Dermis microvascular lymphatic vessel endothelial cell (primary cell): ENCODE measurements around the gene RYR2. TPM values are rescaled to one million over a fixed set of nuclear protein-coding genes. Genes with fewer than 3 reads are reported as not detected.
"Not testable (repeated sequence)": the region's sequence is repeated elsewhere in the genome, so short reads cannot be mapped to it uniquely, and the experiment has no call there.

Source experiments
- DNase-seq, 2 donors: peaks; one replicate each; pipeline versions ENCODE4 v3.0.0 to v3.0.0-alpha.2; 2010; ENCODE audit warnings: low read depth in 2 of 2
- total RNA-seq: library from RNA; depleted of rRNA; stranded (reverse); fragments of >200 nt; gene quantifications from 2 replicates; pipeline ENCODE4 v1.2.1, GENCODE V29; 2014

RYR2 gene
- total RNA-seq, 1 donor from 2014 or later: 0.26 TPM

GRCh38 chr1:237074371-237075117 is 32.6 kb downstream of the RYR2 start:
- no peak for DNase-seq

DNA sequence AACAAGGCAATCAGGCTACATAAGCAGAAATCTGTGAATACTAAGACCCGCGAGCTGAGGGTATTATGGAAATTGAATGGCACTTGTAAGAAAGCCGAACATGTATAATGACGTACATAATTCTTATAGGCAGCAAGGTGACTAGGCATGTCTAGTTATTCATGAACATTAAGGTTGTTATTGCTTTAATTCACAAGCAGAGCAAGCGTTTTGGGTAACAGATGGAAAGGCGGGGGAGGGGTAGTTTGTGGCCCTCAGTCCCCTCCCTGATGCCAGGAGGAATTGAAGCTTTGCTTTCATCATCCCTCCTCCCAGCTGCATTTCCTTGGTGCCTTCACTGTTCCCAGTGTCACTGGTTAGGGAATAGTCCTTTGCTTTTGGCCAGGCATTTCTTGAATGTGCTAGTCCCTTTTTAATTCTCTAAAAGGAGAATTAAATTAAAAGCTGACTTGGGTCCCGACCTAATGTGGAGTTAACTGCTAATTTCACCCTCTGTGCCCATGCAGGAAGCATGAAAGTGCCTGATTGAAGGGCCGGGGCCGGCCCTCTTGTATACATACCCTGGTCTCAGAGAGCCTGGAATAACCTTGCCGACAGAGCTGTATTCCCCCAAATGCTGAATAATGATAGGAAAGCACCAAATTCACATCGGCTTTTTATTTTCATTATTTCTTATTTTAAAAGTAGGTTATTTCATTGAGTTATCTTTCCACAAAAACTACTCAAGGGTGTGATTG is 42.5 kb downstream of the RYR2 start:
- DNase-seq: no peak

DNA sequence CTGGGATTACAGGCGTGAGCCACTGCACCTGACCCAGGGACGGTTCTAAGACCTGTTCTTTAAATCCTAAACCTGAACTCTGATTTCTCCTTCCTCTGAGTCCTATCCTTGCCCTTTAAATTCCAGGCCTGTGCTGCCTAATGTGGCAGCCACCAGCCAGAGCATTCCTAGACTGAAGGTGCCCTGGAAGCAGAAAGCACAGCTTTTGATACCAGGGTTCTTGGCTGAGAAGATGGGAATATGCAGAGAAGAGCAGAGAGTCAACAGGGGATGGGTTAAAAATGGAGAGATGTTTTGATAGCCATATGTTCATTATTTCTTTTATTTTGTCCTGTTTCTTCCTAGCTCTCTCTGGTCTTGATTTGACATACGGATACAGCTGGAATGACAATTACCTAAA is 49.7 kb downstream of the RYR2 start:
- DNase-seq: no peak

DNA sequence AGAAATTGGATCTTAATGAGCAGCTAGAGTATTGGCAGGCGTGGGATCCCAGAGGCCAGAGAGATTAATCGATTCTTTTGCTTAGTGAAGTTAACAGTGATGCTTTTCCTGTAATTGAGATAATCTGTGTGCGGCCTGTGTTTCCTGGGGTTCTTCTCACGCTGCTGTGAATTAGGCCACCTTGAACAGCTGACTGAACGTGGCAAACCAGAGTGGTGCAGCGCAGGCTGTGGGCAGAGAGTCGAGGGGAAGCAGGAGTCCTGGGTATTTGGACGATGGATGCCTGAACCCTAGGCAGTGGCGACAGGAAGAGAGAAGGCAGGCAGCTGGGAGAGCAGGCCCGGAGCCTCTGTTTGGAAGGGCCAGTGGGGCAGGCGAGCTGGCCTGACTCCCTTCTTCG is 51.7 kb downstream of the RYR2 start:
- DNase-seq: no peak

DNA sequence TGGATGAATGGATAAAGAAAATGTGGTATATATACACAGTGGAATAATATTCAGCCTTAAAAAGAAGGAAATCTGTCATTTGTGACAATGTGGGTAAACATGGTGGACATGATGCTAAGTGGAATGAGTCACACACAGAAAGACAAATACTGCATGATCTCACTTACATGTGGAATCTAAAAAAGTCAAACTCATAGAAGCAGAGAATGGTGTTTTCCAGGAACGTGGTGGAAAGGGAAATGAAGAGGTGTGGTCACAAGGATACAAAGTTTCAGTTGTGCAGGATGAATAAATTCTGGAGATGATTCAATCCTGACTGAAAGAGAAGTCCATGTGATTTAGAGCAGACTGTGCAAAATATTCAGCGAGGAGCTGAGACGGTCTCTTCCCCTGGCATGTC is 56.6 kb downstream of the RYR2 start:
- DNase-seq: no peak

GRCh38 chr1:237103021-237103420 is 61.0 kb downstream of the RYR2 start:
- DNase-seq: no peak

DNA sequence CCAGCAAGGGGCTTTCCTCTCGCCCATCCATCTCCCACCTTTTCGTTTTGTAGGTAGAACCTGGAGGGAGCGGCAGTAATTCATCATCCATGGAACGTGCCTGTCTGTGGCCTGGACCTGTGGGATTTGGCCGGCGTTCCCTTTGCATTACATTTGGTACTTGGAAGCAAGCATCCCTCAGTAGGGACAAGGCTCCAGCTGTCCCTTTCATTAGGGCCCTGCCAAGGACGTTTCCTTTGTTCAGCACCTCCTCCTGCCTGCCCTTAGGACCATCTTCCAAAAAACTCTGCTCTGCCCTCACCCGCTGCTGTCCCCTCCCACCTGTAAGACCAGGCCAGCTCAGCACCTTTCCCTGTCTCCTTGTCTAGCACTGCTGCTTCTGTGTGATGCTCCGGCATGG is 62.1 kb downstream of the RYR2 start:
- no peak for DNase-seq

DNA sequence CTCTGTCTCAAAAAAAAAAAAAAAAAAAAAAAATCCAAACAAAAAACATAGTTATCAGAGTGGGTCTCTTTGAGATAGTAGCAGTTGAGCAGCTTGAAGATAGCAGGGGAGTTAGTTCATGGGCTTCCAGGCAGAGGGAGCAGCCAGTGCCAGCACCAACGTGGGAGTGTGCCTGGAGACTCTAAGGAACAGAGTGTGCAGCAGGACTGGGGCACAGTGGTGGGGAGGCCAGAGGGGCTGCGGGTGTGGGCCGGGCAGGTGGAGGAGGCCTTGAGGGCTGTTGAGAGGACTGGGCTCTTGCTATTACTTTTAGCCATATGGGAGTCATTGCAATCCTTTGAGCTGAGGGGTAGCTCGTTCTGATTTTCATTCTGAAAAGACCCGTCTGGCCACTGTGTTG is 63.8 kb downstream of the RYR2 start:
- no peak for DNase-seq

- DNase-seq: no peak
Observed at GRCh38 chr1:237108297-237109040, 66.5 kb downstream of the RYR2 start.

GRCh38 chr1:237111807-237112206 is 69.8 kb downstream of the RYR2 start:
- no peak for DNase-seq

- no peak for DNase-seq
Observed at GRCh38 chr1:237112663-237113062, 70.7 kb downstream of the RYR2 start.

DNA sequence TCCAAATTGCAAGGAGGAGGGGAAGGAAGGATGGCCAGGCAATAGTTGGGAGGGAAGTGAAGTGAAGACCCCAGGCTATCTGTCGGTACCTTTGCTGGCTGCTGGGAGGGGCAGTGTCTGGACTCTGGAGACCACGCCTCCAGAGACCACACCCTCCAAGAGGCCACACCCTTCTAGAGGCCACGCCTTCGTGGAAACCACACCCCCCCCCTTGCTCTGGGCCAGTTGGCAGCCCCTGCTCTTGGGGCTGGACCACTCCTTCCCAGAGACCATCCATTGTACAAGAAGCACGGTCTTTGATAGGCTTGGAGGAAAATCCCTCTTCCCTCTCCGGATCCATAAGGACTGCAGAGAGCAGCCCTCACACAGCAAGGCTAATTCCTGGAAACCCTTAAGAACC is 73.1 kb downstream of the RYR2 start:
- DNase-seq: no peak

DNA sequence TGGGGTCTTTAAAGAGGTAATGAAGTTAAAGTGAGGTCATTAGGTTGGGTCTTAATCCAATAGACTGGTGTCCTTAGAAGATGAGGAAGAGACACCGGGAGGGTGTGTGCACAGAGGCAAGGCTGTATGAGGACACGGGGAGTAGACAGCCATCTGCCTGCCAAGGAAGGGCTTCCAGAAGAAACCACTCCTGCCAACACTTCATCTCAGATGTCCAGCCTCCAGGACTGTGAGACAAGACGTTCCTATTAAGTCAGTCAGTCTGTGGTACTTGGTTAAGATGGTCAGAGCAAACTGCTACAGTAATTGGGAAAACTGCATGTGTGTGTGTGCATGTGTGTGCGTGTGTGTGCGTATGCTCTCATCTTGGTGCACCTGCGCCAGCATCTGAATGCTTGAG is 77.1 kb downstream of the RYR2 start:
- DNase-seq: no peak

- DNase-seq: no peak
Observed at GRCh38 chr1:237120683-237121082, 78.7 kb downstream of the RYR2 start.

- DNase-seq: no peak
Observed at GRCh38 chr1:237124856-237125462, 83.0 kb downstream of the RYR2 start.

DNA sequence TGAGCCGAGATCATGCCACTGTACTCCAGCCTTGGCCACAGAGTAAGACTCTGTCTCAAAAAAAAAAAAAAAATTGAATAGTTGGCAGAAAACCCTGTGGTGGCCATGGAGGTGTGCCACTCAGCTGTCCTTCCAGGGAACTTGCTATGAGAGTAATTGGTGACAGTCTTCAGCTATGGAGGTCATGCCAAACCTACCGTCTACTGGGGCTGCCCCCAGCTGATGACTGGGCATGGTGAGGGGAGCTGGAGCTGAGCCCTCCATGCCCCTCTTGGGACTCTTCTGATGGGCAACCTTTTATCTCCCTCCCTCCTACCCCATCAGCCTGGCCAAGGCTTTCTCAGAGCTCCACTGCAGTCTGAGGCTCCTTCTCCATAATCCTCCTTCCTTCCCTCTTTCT is 84.2 kb downstream of the RYR2 start:
- no peak for DNase-seq

DNA sequence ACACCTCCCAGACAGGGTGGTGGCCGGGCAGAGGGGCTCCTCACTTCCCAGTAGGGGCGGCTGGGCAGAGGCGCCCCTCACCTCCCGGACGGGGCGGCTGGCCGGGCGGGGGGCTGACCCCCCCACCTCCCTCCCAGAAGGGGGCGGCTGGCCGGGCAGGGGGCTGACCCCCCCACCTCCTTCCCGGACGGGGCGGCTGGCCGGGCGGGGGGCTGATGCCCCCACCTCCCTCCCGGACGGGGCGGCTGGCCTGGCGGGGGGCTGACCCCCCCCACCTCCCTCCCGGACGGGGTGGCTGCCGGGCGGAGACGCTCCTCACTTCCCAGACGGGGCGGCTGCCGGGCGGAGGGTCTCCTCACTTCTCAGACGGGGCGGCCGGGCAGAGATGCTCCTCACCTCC is 85.3 kb downstream of the RYR2 start:
- DNase-seq: not testable (repeated sequence)

- no peak for DNase-seq
Observed at GRCh38 chr1:237133921-237134320, 91.9 kb downstream of the RYR2 start.

GRCh38 chr1:237134929-237135328 is 92.9 kb downstream of the RYR2 start:
- DNase-seq: no peak

DNA sequence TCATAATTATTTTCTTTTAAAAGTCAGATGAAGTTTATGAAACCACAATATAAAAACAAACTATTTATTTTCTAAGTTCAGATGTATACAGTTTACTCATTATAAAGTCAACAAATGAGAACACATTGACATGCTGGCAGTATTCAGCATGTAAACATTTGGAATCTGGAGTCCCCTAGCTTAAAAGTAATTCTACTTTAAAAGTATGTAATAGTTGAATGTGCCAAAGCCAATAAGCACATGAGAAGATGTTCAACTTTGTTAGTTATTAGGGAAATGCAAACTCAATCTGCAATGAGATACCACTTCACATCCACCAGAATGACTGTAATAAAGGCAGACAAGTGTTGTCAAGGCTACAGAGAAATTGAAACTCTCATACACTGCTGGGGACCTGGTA is 96.6 kb downstream of the RYR2 start:
- DNase-seq: no peak

GRCh38 chr1:237139732-237140131 is 97.7 kb downstream of the RYR2 start:
- DNase-seq: no peak

- no peak for DNase-seq
Observed at GRCh38 chr1:237140986-237141385, 99.0 kb downstream of the RYR2 start.
